Right renal pelvis (tissue), 4 donors: ENCODE data around the gene CLCN6. TPM values are rescaled to one million over a fixed set of nuclear protein-coding genes. Genes with fewer than 3 reads are reported as not detected.

Source experiments
- DNase-seq, 4 donors: peaks; one replicate each; pipeline ENCODE4 v3.0.0-alpha.2; 2013; ENCODE audit warnings: low read depth in 4 of 4, low spot score in 3 of 4, missing footprints in 1 of 4
- polyA plus RNA-seq, 4 donors: library from polyadenylated mRNA; unstranded; fragments of 120-200 nt; gene quantifications; one replicate each; pipeline ENCODE4 v1.2.1, GENCODE V29; 2013; ENCODE audit not compliant: insufficient read length in 4 of 4

The CLCN6 gene
- polyA plus RNA-seq, 4 donors: 15.5 to 20.1 (median 16.6) TPM

GRCh38 chr1:11874624-11875023, 68.6 kb downstream of the CLCN6 start:
- DNase-seq: no peak

DNA sequence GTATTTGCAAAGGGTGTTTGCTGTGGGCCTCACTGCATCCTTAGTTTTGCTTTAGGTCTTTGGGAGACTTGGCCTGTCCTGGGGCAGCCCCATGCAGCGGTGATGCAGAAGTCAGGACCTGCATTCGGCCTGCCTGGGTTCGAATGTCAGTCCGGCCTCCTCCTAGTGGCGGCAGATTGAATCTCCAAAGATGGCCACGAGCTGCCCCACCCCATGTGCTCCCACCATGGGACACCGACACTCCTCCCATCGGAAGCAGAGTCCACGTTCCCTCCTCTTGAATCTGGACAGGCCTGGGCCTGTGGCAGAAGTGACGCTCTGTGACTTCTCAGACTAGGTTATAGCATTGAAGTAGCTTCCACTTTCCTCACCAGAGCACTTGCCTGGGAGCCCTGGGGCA, 69.1 kb downstream of the CLCN6 start:
- no peak for DNase-seq

DNA sequence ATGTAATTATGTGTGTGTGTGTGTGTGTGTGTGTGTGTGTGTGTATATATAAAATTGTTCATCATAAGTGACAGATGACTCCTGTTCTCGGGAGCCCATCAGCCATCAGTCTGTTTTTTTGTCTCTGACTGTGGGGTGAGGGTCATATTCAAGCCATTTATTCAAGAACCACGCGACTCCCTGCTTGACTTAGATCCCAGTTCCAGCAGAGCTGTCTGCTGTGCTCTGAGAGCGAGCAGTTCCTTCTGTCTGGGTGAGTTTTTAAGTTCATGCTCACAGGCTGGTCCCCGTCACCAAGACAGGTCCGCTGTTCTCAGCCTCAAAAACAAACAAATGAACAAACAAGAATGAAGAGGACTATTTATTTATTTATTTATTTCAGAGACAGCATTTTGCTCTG, 71.1 kb downstream of the CLCN6 start:
- peak in 2 of 4 donors; percentile 43 to 68 for DNase-seq

- DNase-seq: no peak
Observed at GRCh38 chr1:11878081-11878890, 72.3 kb downstream of the CLCN6 start.

DNA sequence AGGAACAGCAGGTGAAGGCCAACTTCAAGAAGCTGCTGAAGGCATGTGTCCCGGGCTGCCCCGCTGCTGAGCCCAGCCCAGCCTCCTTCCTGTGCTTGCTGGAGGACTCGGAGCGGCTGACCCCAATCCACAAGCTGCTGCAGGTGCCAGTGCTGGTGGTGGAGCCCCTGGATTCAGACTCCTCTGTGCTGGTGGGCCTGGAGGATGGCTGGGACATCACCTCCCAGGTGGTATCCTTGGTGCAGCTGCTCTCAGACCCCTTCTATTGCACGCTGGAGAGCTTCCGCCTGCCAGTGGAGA, 72.8 kb downstream of the CLCN6 start:
- no peak for DNase-seq

- DNase-seq: no peak
Observed at GRCh38 chr1:11879311-11880180, 73.6 kb downstream of the CLCN6 start.

GRCh38 chr1:11880181-11880575, 74.2 kb downstream of the CLCN6 start:
- DNase-seq: no peak

DNA sequence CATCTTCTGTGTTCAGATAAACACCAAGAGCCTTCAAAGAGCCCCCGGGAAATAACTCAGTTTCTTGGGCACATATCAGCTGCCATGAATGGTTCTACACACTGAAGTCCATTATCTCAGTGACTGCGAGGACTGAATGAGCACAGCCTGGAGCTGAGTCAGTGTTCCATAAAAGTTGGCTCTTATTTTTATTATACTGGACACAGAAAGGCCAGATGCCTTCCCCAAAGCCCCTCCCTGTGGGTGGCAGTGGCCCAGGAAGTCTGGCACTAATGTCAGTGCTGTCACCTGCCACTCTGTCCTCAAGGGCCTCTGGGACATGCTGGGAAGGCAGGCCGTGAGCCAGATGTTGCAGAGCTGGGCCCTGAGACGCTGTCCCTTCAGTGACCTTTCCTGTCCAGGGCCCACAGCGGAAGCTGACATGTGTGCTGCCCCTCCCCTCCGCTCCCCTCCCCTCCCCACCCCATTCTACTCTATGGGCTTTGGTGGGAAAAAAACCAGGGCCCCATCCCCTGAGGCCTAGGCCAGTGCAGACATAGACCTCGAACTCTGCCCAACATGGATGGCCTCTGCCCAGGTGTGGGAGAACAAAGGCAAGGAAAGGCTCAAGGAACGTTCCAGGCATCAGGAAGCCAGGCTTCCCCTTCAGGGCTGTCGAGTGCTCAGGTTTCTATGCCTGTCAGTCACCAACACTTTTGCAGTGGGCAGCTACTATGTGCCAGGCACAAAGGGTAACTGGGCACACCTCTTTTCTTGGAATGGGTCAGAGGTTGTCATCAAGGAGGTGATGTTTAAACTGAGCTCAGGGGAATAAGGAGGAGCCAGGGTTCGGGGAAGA, 75.1 kb downstream of the CLCN6 start:
- no peak for DNase-seq

DNA sequence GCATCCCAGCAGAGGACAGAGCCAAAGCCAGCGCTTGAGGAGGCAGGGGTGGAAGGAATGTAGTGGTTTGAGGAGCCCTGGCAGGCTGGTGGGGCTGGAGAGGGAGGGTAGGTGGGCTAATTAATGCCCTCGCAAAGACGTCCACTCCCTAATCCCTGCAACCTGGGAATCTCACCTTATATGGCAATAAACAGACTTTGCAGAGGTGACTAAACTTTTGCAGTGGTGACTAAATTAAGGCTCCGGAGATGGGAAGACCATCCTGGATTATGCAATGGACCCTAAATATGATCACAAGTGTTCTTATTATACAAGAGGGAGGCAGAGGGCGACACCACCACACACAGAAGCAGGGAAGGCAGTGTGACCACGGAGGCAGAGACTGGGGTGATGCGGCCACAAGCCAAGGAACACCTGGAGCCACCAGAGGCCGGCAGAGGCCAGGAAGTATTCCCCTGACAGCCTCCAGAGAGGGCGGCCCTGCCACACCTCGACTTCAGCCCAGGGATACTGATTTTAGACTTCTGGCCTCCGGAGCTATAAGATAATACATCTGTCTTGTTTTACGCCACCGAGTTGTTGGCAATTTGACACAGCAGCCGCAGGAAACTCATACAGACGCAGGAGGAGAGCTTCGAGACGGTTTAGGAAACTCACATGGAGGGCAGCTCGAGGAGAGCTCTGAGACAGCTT, 75.9 kb downstream of the CLCN6 start:
- DNase-seq: no peak

GRCh38 chr1:11882814-11883538, 77.0 kb downstream of the CLCN6 start:
- no peak for DNase-seq

DNA sequence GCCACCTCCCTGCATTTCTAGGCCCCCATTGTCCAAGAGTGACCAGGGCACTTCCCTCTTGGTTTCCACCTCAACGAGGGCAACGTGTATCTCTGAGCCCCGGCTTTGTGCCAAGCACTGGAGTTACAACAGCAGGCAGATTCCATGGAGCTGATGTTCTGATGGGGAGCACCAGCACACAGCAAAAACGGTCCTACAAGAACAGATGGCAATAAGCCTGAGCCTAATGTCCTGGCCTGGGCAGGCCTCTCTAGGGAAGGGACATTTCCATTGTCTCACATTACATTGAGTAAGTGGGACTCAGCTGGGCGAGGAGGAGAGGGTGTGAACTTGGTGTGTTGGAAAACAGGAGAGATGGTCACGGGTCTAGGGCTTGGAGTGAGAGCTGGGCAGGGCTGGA, 79.9 kb downstream of the CLCN6 start:
- no peak for DNase-seq

- DNase-seq: no peak
Observed at GRCh38 chr1:11886986-11887665, 81.1 kb downstream of the CLCN6 start.

GRCh38 chr1:11887666-11888007, 81.6 kb downstream of the CLCN6 start:
- DNase-seq: no peak

DNA sequence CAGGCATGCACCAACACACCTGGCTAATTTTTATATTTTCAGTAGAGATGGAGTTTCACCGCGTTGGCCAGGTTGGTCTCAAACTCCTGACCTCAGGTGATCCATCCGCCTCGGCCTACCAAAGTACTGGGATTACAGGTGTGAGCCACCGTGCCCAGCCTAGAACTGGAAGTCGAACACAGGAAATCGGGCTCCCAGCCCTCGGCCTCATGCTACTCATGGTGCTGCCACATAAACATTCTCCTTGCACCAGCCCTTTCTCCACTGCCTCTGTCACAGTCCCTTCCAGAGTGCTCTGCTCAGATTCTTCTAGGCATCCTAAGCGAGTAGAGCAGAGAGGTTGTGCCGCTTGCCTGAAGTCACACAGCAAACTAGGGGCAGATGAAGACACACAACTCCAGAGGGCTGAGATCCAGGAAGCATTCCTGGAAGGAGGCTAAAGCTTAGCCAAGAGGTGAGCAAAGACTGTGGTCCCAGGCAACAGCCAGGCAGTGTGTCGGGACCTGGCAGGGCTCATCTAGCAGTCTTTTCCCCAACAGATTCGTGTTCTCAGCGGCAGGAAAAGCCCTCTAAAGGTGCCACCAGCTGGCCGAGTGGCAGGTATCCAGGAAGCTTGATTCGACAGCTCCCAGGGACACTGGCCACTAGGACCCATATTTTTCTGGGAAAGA, 82.3 kb downstream of the CLCN6 start:
- DNase-seq: no peak

DNA sequence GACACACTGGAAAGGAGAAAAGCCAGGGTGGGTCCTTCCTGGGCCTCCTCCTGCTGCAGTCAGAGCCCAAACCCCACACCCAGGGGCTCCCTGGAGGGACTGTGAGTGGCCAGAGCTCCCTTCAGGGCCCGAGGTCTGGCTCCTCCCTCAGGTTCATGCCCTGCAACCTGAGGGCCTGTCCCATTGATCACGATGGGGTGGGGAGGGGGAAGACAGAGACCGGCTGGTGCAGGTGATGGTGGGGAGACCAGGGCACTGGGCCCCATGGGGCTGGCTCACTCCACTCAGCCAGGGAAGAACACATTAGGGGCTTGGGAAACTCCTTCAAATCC, 82.9 kb downstream of the CLCN6 start:
- DNase-seq: no peak

GRCh38 chr1:11891433-11892186, 85.6 kb downstream of the CLCN6 start:
- no peak for DNase-seq
